HUES6 (cell line): Measurements from ENCODE around the gene UNC93A.

ENCODE experiments used
- H3K27ac ChIP-seq: 2 replicates; pipeline ENCODE4 v1.7.0; 2013; ENCODE audit warnings: low read depth, mild to moderate bottlenecking, low read length, inconsistent platforms
- H3K27me3 ChIP-seq: 2 replicates; pipeline ENCODE4 v1.6.1; 2013; ENCODE audit warnings: low read length; ENCODE audit not compliant: control insufficient read depth, insufficient read depth
- H3K36me3 ChIP-seq: 2 replicates; pipeline ENCODE4 v1.6.1; 2013; ENCODE audit warnings: low read length; ENCODE audit not compliant: control insufficient read depth, insufficient read depth
- H3K4me1 ChIP-seq: 2 replicates; pipeline ENCODE4 v1.6.1; 2013; ENCODE audit warnings: low read length; ENCODE audit not compliant: control insufficient read depth, insufficient read depth
- H3K4me3 ChIP-seq: 2 replicates; pipeline ENCODE4 v1.5.1; 2013; ENCODE audit warnings: low read depth, low read length
- H3K9ac ChIP-seq: one replicate; pipeline ENCODE4 v1.6.1; 2013; ENCODE audit warnings: mild to moderate bottlenecking, low read length
- H3K9me3 ChIP-seq: 2 replicates; pipeline ENCODE4 v1.6.1; 2013; ENCODE audit warnings: low read depth, low read length; ENCODE audit not compliant: control insufficient read depth, insufficient read depth

The UNC93A gene

GRCh38 chr6:167329014-167329413 lies 37.9 kb downstream of the UNC93A start:
- Histone ChIP-seq H3K4me3 (no peak overlapping the region), H3K9me3 (no peaks in the 10 kb centered on the region), H3K36me3 (no peaks in the 10 kb centered on the region), H3K27ac (no peak overlapping the region), H3K4me1 (no peaks in the 10 kb centered on the region), H3K27me3 (no peaks in the 10 kb centered on the region), H3K9ac (no peak overlapping the region)

GRCh38 chr6:167330750-167331149 lies 39.6 kb downstream of the UNC93A start:
- no peak overlapping the region for H3K9ac ChIP-seq
- H3K9me3 ChIP-seq, result no peaks in the 10 kb centered on the region
- no peak overlapping the region for H3K4me3 ChIP-seq
- H3K27me3 ChIP-seq, result no peaks in the 10 kb centered on the region
- H3K4me1 ChIP-seq, result no peaks in the 10 kb centered on the region
- H3K27ac ChIP-seq, result no peak overlapping the region
- no peaks in the 10 kb centered on the region for H3K36me3 ChIP-seq

- Histone ChIP-seq H3K27ac (no peak overlapping the region), H3K4me1 (no peaks in the 10 kb centered on the region), H3K27me3 (no peaks in the 10 kb centered on the region), H3K4me3 (no peak overlapping the region), H3K9me3 (no peaks in the 10 kb centered on the region), H3K9ac (no peak overlapping the region), H3K36me3 (no peaks in the 10 kb centered on the region)
These were observed 40.5 kb downstream of the UNC93A start for GRCh38 chr6:167331565-167331964.

- Histone ChIP-seq H3K9me3 (no peaks in the 10 kb centered on the region), H3K4me1 (peaks cover 2% of the 10 kb centered on the region; the same call in 1 of the 2 replicates), H3K27me3 (no peaks in the 10 kb centered on the region), H3K27ac (no peak overlapping the region), H3K9ac (no peak overlapping the region), H3K36me3 (no peaks in the 10 kb centered on the region), H3K4me3 (no peak overlapping the region)
These were observed 45.9 kb downstream of the UNC93A start for GRCh38 chr6:167336844-167337630.

GRCh38 chr6:167337675-167338449 lies 46.7 kb downstream of the UNC93A start:
- Histone ChIP-seq H3K27me3 (no peaks in the 10 kb centered on the region), H3K9ac (no peak overlapping the region), H3K9me3 (no peaks in the 10 kb centered on the region), H3K4me3 (no peak overlapping the region), H3K27ac (no peak overlapping the region), H3K4me1 (peaks cover 4% of the 10 kb centered on the region; the same call in 1 of the 2 replicates), H3K36me3 (no peaks in the 10 kb centered on the region)

GRCh38 chr6:167338541-167339117 lies 47.5 kb downstream of the UNC93A start:
- Histone ChIP-seq H3K4me1 (peaks cover 4% of the 10 kb centered on the region; the same call in 1 of the 2 replicates), H3K9ac (no peak overlapping the region), H3K9me3 (no peaks in the 10 kb centered on the region), H3K27me3 (no peaks in the 10 kb centered on the region), H3K4me3 (no peak overlapping the region), H3K27ac (no peak overlapping the region), H3K36me3 (no peaks in the 10 kb centered on the region)

- Histone ChIP-seq H3K36me3 (no peaks in the 10 kb centered on the region), H3K9me3 (no peaks in the 10 kb centered on the region), H3K4me3 (no peak overlapping the region), H3K27ac (no peak overlapping the region), H3K4me1 (peaks cover 4% of the 10 kb centered on the region; the same call in 1 of the 2 replicates), H3K9ac (no peak overlapping the region), H3K27me3 (no peaks in the 10 kb centered on the region)
These were observed 50.0 kb downstream of the UNC93A start for GRCh38 chr6:167341038-167341583.

- Histone ChIP-seq H3K9me3 (no peaks in the 10 kb centered on the region), H3K27ac (no peak overlapping the region), H3K36me3 (no peaks in the 10 kb centered on the region), H3K9ac (no peak overlapping the region), H3K27me3 (no peaks in the 10 kb centered on the region), H3K4me1 (peaks cover 4% of the 10 kb centered on the region; the same call in 1 of the 2 replicates), H3K4me3 (no peak overlapping the region)
These were observed 50.8 kb downstream of the UNC93A start for GRCh38 chr6:167341665-167342655.

GRCh38 chr6:167342879-167343610 lies 51.9 kb downstream of the UNC93A start:
- Histone ChIP-seq H3K27me3 (no peaks in the 10 kb centered on the region), H3K4me1 (peaks cover 4% of the 10 kb centered on the region; the same call in 1 of the 2 replicates), H3K9ac (no peak overlapping the region), H3K9me3 (no peaks in the 10 kb centered on the region), H3K36me3 (no peaks in the 10 kb centered on the region), H3K27ac (no peak overlapping the region), H3K4me3 (no peak overlapping the region)
